Measurements from ENCODE around the gene FNBP1.
A peak's percentile ranks its signal among the peaks of the same experiment; 100 is the strongest.
"Not testable (repeated sequence)": the region's sequence is repeated elsewhere in the genome, so short reads cannot be mapped to it uniquely, and the experiment has no call there.

Gene FNBP1

DNA sequence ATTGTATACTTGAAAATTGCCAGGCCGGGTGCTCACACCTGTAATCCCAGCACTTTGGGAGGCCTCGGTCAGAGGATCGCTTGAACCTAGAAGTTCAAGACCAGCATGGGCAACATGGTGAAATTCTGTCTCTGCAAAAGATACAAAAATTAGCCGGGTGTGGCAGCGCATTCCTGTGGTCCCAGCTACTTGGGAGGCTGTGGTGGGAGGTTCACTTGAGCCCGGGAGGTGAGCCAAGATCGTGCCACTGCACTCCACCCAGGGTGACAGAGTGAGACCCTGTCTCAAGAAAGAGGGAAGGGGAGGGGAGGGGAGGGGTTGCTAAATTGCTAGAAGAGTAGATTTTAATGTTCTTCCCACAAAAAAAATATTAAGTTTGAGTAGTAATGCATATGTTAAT is 53.2 kb downstream of the FNBP1 start:
- Mint-ChIP-seq H3K27me3 (no peaks in the 10 kb centered on the region), H3K4me3 (peak overlapping the region; percentile 17 to 45), H3K4me1 (ENCODE audit: low read depth in 2 of 2) (peaks cover 44 to 68% of the 10 kb centered on the region in 2 donors), H3K9me3 (no peaks in the 10 kb centered on the region), H3K36me3 (ENCODE audit: insufficient read depth) (peaks cover 51% of the 10 kb centered on the region), H3K27ac (peak overlapping the region; percentile 75 to 96)
- no peak for DNase-seq
- no peak for ATAC-seq (replicated peaks)

DNA sequence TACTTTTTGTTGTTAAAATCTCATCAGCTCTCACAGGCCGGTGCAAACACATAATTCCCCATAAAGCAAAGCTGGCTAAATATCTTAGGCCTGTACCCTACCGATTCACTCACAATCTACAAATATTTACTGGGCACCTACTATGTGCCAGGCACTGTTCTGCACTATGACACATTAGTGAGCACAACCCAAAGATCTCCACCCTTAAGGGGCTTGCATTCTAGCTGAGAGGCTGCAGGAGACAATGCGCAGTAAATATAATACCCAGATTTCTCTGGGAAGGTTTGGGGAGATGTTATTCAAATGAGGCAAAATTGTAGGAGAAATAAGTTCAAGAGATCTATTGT is 53.7 kb downstream of the FNBP1 start:
- Mint-ChIP-seq H3K9me3 (no peaks in the 10 kb centered on the region), H3K4me1 (ENCODE audit: low read depth in 2 of 2) (peaks cover 45 to 69% of the 10 kb centered on the region in 2 donors), H3K27ac (peak overlapping the region; percentile 75 to 96), H3K36me3 (ENCODE audit: insufficient read depth) (peaks cover 52% of the 10 kb centered on the region), H3K27me3 (no peaks in the 10 kb centered on the region), H3K4me3 (peak overlapping the region; percentile 17 to 45)
- DNase-seq: no peak
- ATAC-seq (replicated peaks): no peak

DNA sequence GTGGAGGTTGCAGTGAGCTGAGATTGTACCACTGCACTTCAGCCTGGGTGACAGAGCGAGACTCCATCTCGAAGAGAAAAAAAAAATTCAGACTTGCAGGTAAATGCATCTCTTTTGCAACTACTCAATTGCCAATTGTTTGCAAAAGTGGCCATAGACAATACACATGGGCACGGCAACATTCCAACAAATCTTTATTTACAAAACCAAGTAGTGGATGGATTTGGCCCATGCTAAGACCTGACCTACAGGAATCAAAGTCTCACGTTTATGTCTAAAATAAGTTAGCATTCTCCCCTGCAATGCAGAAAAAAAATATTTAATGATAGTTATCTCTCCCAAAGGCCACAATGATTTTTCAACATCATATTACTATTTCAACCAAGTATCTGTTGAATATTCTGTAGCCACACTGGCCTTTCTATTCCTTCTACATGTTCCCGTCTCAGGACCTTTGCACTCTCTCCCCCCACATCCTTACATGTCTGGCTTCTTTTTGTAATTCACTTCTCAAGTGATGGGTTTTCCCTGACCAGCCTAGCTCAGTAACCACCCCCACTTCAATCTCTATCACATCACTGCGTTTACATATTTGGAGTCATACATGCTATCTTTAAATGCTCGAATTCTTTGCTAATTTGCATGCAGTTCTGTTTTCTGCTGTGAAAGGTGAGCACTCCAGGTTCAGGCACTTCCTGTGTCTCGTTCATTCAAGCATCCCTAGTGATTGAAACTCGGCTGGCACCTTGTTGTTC is 54.2 kb downstream of the FNBP1 start:
- peaks cover 46% of the 10 kb centered on the region for H3K36me3 Mint-ChIP-seq (ENCODE audit: insufficient read depth)
- H3K4me1 Mint-ChIP-seq (ENCODE audit: low read depth in 2 of 2): peaks cover 42 to 66% of the 10 kb centered on the region in 2 donors
- H3K27ac Mint-ChIP-seq: peak overlapping the region; percentile 92 to 96
- DNase-seq (peak in 2 of 3 experiments; percentile 24), ATAC-seq (replicated peaks) (peak; percentile 68)
- no peaks in the 10 kb centered on the region for H3K27me3 Mint-ChIP-seq
- H3K4me3 Mint-ChIP-seq: peak overlapping the region; percentile 17 to 45
- no peaks in the 10 kb centered on the region for H3K9me3 Mint-ChIP-seq

DNA sequence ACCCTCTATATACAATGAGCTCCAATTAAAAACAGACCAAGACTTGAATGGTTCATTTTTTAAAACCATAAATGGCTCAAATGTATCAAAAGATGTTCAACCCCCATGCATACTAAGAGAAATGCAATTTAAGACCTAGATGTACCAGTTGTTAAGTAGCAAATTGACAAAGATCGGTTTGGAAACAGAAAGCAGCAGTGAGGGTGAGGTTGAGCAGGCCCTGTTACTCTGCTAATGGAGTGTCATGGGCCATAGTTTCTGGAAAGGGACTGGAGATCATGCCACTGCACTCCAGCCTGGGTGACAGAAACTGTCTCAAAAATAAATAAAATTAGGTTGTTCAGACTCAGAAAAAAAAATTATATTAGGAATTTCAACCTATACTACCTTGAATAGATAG is 55.0 kb downstream of the FNBP1 start:
- Mint-ChIP-seq H3K27ac (peak overlapping the region; percentile 92 to 96), H3K4me1 (ENCODE audit: low read depth in 2 of 2) (peaks cover 45 to 73% of the 10 kb centered on the region in 2 donors), H3K36me3 (ENCODE audit: insufficient read depth) (peaks cover 48% of the 10 kb centered on the region), H3K27me3 (no peaks in the 10 kb centered on the region), H3K4me3 (peak overlapping the region in 1 of 2 donors; percentile 47), H3K9me3 (no peaks in the 10 kb centered on the region)
- no peak for ATAC-seq (replicated peaks)
- no peak for DNase-seq

DNA sequence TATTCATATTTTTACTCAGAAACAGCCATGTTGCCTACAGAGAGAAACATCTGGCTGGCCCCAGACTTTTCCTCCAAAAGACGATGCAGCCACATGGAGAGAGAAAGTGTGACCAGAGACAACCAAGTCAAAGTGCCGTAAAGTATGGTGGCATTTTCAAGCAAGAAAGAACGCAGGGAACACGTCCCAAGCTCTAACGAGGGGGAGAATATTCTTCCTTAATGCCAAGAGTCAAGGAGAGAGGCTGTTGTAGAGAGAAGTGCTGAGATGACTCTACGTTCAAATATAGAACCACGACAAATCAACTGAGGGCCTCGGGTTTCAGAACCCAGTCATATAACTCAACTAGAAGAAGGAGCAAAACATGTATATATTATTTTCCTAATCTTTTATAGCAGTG is 55.9 kb downstream of the FNBP1 start:
- H3K9me3 Mint-ChIP-seq: no peaks in the 10 kb centered on the region
- H3K27me3 Mint-ChIP-seq: no peaks in the 10 kb centered on the region
- peak overlapping the region in 1 of 2 donors; percentile 47 for H3K4me3 Mint-ChIP-seq
- DNase-seq: no peak
- no peak for ATAC-seq (replicated peaks)
- H3K4me1 Mint-ChIP-seq (ENCODE audit: low read depth in 2 of 2): peaks cover 49 to 78% of the 10 kb centered on the region in 2 donors
- peak overlapping the region; percentile 92 to 96 for H3K27ac Mint-ChIP-seq
- peaks cover 39% of the 10 kb centered on the region for H3K36me3 Mint-ChIP-seq (ENCODE audit: insufficient read depth)

DNA sequence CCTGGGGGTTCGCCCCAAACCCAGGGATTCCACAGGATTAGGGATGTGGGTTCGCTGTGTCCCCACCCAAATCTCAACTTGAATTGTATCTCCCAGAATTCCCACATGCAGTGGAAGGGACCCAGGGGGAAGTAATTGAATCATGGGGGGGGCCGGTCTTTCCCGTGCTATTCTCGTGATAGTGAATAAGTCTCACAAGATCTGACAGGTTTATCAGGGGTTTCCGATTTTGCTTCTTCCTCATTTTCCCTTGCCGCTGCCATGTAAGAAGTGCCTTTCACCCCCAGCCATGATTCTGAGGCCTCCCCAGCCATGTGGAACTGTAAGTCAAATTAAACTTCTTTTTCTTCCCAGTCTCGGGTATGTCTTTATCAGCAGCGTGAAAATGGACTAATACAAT is 58.4 kb downstream of the FNBP1 start:
- not testable (repeated sequence) for DNase-seq; H3K9me3 Mint-ChIP-seq; H3K27me3 Mint-ChIP-seq; ATAC-seq (replicated peaks)
- Mint-ChIP-seq H3K4me3 (peak overlapping the region in 1 of 2 donors; percentile 27), H3K27ac (peak overlapping the region; percentile 88 to 96), H3K4me1 (ENCODE audit: low read depth in 2 of 2) (peaks cover 41 to 73% of the 10 kb centered on the region in 2 donors), H3K36me3 (ENCODE audit: insufficient read depth) (peaks cover 30% of the 10 kb centered on the region)

DNA sequence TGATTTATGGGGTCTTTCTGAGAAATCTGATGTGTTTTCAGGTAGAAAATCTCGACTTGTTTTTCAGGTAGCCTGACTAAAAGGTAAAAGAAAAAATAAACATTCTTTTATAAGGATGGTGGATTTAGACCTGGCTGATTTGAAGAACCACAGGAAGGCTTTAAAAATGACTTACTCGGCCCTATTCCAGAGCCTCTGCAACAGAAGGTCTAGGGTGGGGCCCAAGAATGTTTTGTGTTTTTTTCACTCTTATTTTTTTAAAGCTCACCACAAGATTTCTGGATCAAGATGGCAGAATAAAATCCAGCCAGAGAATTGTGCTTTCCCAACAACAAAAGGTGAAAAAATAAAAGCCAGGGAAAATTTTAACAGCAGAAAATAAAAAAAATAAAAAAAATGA is 59.1 kb downstream of the FNBP1 start:
- DNase-seq (no peak), ATAC-seq (replicated peaks) (no peak)
- H3K4me1 Mint-ChIP-seq (ENCODE audit: low read depth in 2 of 2): peaks cover 34 to 72% of the 10 kb centered on the region in 2 donors
- H3K36me3 Mint-ChIP-seq (ENCODE audit: insufficient read depth): peaks cover 35% of the 10 kb centered on the region
- peak overlapping the region; percentile 88 to 96 for H3K27ac Mint-ChIP-seq
- H3K9me3 Mint-ChIP-seq: no peaks in the 10 kb centered on the region
- H3K4me3 Mint-ChIP-seq: peak overlapping the region; percentile 31 to 36
- H3K27me3 Mint-ChIP-seq: no peaks in the 10 kb centered on the region

DNA sequence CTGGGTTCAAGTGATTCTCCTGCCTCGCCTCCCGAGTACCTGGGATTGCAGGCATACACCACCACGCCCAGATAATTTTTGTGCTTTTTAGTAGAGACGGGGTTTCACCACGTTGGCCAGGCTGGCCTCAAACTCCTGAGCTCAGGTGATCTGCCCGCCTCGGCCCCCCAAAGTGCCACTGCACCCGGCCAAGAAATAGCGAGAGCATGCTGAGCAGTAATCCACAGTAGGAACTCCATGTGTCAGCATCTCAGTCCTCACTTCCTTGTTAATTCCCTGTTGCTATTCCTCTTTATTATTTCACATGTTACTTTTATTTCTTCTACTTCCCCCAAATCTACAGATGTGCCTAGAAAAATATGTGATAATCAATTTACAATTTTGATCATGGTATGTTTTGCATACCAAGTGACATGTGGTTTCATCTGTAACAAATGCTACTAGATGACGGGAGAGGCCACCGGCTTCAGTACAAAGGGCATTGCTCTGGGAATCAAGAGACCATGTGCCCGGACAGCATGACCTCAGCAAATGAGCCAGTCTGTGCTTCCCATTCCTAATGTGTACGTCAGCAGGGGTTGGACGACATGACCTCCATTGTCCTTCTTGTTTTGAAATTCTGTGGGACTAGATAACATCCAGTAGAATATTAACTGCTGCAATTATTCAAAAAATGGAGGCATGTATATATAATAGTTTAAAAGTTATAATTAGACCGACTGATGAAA is 61.6 kb downstream of the FNBP1 start:
- Mint-ChIP-seq H3K9me3 (no peaks in the 10 kb centered on the region), H3K4me3 (no peak overlapping the region), H3K27ac (peak overlapping the region; percentile 28 to 72), H3K4me1 (ENCODE audit: low read depth in 2 of 2) (peaks cover 23 to 55% of the 10 kb centered on the region in 2 donors), H3K27me3 (no peaks in the 10 kb centered on the region), H3K36me3 (ENCODE audit: insufficient read depth) (peaks cover 55% of the 10 kb centered on the region)
- DNase-seq (no peak), ATAC-seq (replicated peaks) (no peak)

DNA sequence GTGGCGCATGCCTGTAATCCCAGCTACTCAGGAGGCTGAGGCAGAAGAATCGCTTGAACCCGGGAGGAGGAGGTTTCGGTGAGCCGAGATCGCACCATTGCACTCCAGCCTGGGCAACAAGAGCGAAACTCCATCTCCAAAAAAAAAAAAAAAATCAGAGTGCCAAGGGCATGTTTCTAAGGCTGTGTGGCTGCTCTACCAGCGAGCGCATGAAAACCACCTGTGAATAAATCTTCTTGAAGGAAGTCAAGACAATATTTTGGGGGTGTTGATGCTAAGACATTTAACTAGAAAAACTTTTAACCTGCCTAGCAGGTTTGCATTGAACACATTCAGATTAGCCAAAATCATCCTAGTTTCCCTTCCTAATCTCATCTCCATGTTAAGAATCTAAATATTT is 62.8 kb downstream of the FNBP1 start:
- H3K9me3 Mint-ChIP-seq, DNase-seq, H3K27me3 Mint-ChIP-seq: not testable (repeated sequence)
- peak; percentile 54 for ATAC-seq (replicated peaks)
- Mint-ChIP-seq H3K4me1 (ENCODE audit: low read depth in 2 of 2) (peaks cover 20 to 53% of the 10 kb centered on the region in 2 donors), H3K27ac (peak overlapping the region; percentile 28 to 72), H3K4me3 (peak overlapping the region in 1 of 2 donors; percentile 38), H3K36me3 (ENCODE audit: insufficient read depth) (peaks cover 64% of the 10 kb centered on the region)

DNA sequence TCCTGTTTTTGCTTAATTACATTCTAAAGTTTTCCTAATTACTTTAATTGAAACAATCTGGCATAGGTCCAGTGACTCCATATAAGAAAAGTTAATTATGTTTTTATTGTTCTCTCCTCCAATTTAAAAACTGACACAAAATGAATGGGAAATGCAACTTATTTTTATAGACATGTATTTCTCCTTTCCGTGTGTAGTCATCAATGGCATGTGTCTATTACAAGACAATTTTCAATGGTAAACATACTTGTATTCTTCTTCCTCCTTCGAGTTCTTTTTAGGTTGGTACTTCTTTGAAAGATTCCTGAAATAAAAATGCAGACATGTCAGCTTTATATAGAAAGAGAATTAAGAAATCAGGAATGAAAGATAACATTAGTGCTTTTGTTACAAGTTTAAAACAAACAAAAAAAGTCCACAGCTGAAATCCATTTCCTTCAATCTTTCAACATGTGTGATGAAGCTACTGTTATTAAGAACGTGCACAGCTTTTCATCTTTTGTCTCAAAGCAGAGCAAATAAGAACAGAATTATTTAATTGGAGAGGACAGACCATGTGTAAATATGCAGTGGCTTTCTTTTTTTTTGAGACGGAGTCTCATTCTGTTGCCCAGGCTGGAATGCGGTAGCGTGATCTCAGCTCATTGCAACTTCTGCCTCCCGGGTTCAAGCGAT is 63.8 kb downstream of the FNBP1 start:
- no peaks in the 10 kb centered on the region for H3K27me3 Mint-ChIP-seq
- no peak for ATAC-seq (replicated peaks)
- no peak for DNase-seq
- peak overlapping the region; percentile 28 to 75 for H3K27ac Mint-ChIP-seq
- H3K9me3 Mint-ChIP-seq: no peaks in the 10 kb centered on the region
- peaks cover 13 to 46% of the 10 kb centered on the region in 2 donors for H3K4me1 Mint-ChIP-seq (ENCODE audit: low read depth in 2 of 2)
- no peak overlapping the region for H3K4me3 Mint-ChIP-seq
- H3K36me3 Mint-ChIP-seq (ENCODE audit: insufficient read depth): peaks cover 69% of the 10 kb centered on the region

DNA sequence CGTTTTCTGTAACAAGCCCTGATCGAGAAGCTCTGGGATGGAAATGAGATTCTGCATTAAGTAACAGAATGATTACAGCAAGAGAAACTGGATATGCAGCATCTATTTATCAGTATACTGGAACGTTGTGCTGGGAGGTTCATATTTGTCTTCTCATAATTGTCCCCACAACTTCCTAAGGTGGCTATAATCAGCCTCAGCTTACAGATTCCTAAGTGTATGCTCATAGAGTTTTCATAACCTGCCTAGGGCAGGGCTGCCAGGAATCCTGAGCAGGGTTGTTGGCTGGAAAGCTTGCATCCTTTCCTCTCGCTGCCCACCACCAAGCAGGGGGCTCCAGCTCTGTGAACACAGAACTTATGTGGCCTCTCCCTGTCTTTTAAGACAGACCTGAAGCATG is 70.2 kb downstream of the FNBP1 start:
- Mint-ChIP-seq H3K9me3 (no peaks in the 10 kb centered on the region), H3K4me1 (ENCODE audit: low read depth in 2 of 2) (peaks cover 0 to 12% of the 10 kb centered on the region in 2 donors), H3K4me3 (no peak overlapping the region), H3K27ac (peak overlapping the region; percentile 46 to 54), H3K27me3 (no peaks in the 10 kb centered on the region), H3K36me3 (ENCODE audit: insufficient read depth) (peaks cover 90% of the 10 kb centered on the region)
- DNase-seq (no peak), ATAC-seq (replicated peaks) (no peak)

DNA sequence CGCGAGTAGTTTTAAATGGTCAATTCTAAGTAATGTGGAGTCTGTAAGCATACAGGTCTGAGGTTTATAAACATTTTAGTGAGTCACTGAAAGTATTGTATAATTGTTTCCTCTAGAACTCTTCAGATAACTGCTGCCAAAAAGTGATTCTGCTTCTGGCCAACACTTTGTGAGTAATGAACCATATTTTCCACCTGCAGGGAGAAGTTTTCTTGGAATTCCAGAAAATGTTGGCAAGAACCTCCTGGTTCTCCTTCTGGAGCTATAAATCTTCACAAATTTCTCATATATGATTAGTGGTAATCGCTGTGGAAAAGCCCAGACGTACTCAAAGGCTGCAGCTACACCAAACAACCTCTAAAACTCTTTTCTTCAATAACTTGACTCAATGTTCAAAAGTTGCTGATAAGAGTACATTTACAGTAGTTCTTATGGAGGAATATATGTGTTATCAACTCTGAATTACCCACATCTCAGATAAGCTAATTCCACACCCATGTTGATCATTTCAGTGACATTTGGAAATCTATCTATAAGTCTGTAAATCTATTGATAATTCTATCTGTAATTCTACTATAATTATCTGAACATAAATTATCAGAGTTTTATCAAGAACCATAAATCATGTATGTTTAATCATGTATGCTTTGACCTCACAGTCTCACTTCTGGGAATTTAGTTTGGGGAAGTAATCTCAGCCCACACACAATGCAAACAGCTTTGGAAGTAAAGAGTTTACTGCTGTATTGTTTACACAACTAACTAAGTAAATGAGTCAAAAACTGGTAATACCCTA is 74.1 kb downstream of the FNBP1 start:
- Mint-ChIP-seq H3K4me1 (ENCODE audit: low read depth in 2 of 2) (peaks cover 27 to 33% of the 10 kb centered on the region in 2 donors), H3K4me3 (no peak overlapping the region), H3K27me3 (no peaks in the 10 kb centered on the region), H3K27ac (peak overlapping the region; percentile 32 to 71), H3K9me3 (no peaks in the 10 kb centered on the region), H3K36me3 (ENCODE audit: insufficient read depth) (peaks cover 81% of the 10 kb centered on the region)
- no peak for ATAC-seq (replicated peaks)
- DNase-seq: no peak

Measured in effector memory CD8-positive, alpha-beta T cell (primary cell).